A673 (cell line): ENCODE results near the gene PROKR1. TPM values are rescaled to one million over a fixed set of nuclear protein-coding genes. Genes with fewer than 3 reads are reported as not detected.
"Not testable (repeated sequence)": the region's sequence is repeated elsewhere in the genome, so short reads cannot be mapped to it uniquely, and the experiment has no call there.

Source experiments
- Bru-seq: library from RNA; stranded (reverse); fragments of 400-500 nt; gene quantifications from one replicate; lab custom pipeline; 2021; lab: Mats Ljungman, UMichigan
- BruChase-seq, 2 experiments: library from RNA; stranded (reverse); fragments of 400-500 nt; gene quantifications; one replicate each; lab custom pipeline; 2021; lab: Mats Ljungman, UMichigan
- BruUV-seq: library from RNA; stranded (reverse); fragments of 400-500 nt; replicated peaks from 2 replicates; lab custom pipeline; 2021; lab: Mats Ljungman, UMichigan
- CTCF ChIA-PET: fragments of 300-600 bp; sonication (Branson Sonifier 250); formaldehyde crosslinking; loops from one replicate; lab custom pipeline; 2022; ENCODE audit warnings: antibody characterized with exemption; lab: Charles Lee
- POLR2A ChIA-PET: fragments of 300-600 bp; sonication (Branson Sonifier 250); formaldehyde crosslinking; loops from one replicate; lab custom pipeline; 2022; ENCODE audit warnings: antibody characterized with exemption; ENCODE audit not compliant: low non-redundant PET; lab: Charles Lee
- DNase-seq: peaks from one replicate; pipeline ENCODE4 v3.0.0-alpha.2; 2015; ENCODE audit warnings: low spot score
- H3K27ac ChIP-seq: fragments of 200-600 bp; sonication (generic); 2 replicates; pipeline ENCODE4 v1.5.1; 2016; ENCODE audit warnings: mixed run types, low read depth, mild to moderate bottlenecking, mixed read lengths, antibody characterized with exemption, low read length; ENCODE audit not compliant: poor library complexity, severe bottlenecking
- H3K27me3 ChIP-seq: fragments of 200-600 bp; sonication (generic); replicated peaks from 2 replicates; pipeline ENCODE4 v1.6.1; 2017; ENCODE audit warnings: mixed run types, low read depth, mild to moderate bottlenecking, mixed read lengths, antibody characterized with exemption, low read length; ENCODE audit not compliant: insufficient read depth, poor library complexity
- H3K36me3 ChIP-seq: fragments of 200-600 bp; sonication (generic); 2 replicates; pipeline ENCODE4 v1.6.1; 2016; ENCODE audit warnings: mixed run types, mild to moderate bottlenecking, mixed read lengths, antibody characterized with exemption, low read length; ENCODE audit not compliant: insufficient read depth, poor library complexity, severe bottlenecking
- H3K4me1 ChIP-seq: fragments of 200-600 bp; sonication (generic); 2 replicates; pipeline ENCODE4 v1.6.1; 2017; ENCODE audit warnings: mixed run types, mild to moderate bottlenecking, mixed read lengths, antibody characterized with exemption, low read length; ENCODE audit not compliant: insufficient read depth, poor library complexity, severe bottlenecking
- H3K4me3 ChIP-seq: fragments of 200-600 bp; sonication (generic); 2 replicates; pipeline ENCODE4 v1.5.1; 2016; ENCODE audit warnings: low read depth, mixed run types, mild to moderate bottlenecking, mixed read lengths, low read length; ENCODE audit not compliant: poor library complexity, severe bottlenecking
- H3K9me3 ChIP-seq: fragments of 200-600 bp; sonication (generic); 2 replicates; pipeline ENCODE4 v1.6.1; 2016; ENCODE audit warnings: mixed run types, low read depth, mild to moderate bottlenecking, mixed read lengths, antibody characterized with exemption, low read length; ENCODE audit not compliant: poor library complexity, severe bottlenecking
- CTCF ChIP-seq: fragments of 300-800, 200-600 bp; sonication (generic); conservative IDR thresholded peaks from 2 replicates; pipeline ENCODE4 v1.5.1; 2017; ENCODE audit warnings: low read depth, mild to moderate bottlenecking, antibody characterized with exemption, low read length, moderate library complexity, mixed read lengths
- EZH2 ChIP-seq: fragments of 200-600 bp; sonication (generic); IDR thresholded peaks from 2 replicates; pipeline ENCODE4 v1.6.1; 2017; ENCODE audit warnings: borderline replicate concordance, low read depth, mild to moderate bottlenecking, mixed read lengths, antibody characterized with exemption, low read length; ENCODE audit not compliant: poor library complexity, severe bottlenecking
- intact Hi-C: fragments of 100-400 bp; cut with micrococcal nuclease; formaldehyde crosslinking; loops from one replicate; pipeline ENCODE4 v1.10.0; 2022; ENCODE audit not compliant: unreplicated experiment
- long read RNA-seq: library from polyadenylated mRNA; stranded (forward); transcript quantifications from one replicate; pipeline ENCODE4 v2.0.0, GENCODE V29; 2022
- total RNA-seq: library from RNA; stranded (reverse); gene quantifications from 2 replicates; pipeline ENCODE4 v1.2.3, GENCODE V29; 2021

PROKR1 gene
- total RNA-seq (15.7 and 19.6 TPM in 2 replicates), Bru-seq, nascent RNA (percentile 71 among the genes with signal in this experiment), BruChase-seq, experiment 1, labeled RNA remaining after a 2-hour chase (percentile 96 among the genes with signal in this experiment), BruChase-seq, experiment 2, labeled RNA remaining after a 6-hour chase (percentile 89 among the genes with signal in this experiment)
- long read RNA-seq, full-length matches to known transcripts = 24 of 37 reads
- long read RNA-seq, partial matches to known transcripts = 3 of 37 reads
- long read RNA-seq, other reads (novel, unspliced or antisense) = 10 of 37 reads

GRCh38 chr2:68643011-68643873, at the start of gene PROKR1:
Gene PROKR1, plus strand, starts transcription at chr2:68643579. Its CDS starts 2,243 bp downstream, at chr2:68645822.
- CTCF ChIA-PET = interaction anchor here (1.5 kb wide), 1 partner anchor 155 kb away, joined by 3 read pairs; no protein-coding TSS in a partner anchor
- peak within 1 kb of the TSS; percentile 63 for H3K4me3 ChIP-seq
- no peaks in the 10 kb centered on the region for H3K27me3 ChIP-seq
- peak within 1 kb of the TSS; percentile 58 for H3K27ac ChIP-seq
- peaks cover 39% of the 10 kb centered on the region for H3K4me1 ChIP-seq
- peak; percentile 55 for DNase-seq
- no peaks in the 10 kb centered on the region for H3K36me3 ChIP-seq
- H3K9me3 ChIP-seq = peaks cover 5% of the 10 kb centered on the region
- no TSS peak for BruUV-seq
- intact Hi-C loops = no loop called here
- no peak; the same call in 1 of the 2 replicates for TF ChIP-seq CTCF
- POLR2A ChIA-PET = no interaction called here

- H3K4me3 ChIP-seq = no peak overlapping the region
- no TSS peak for BruUV-seq
- peaks cover 24% of the 10 kb centered on the region for H3K4me1 ChIP-seq
- H3K27me3 ChIP-seq = no peaks in the 10 kb centered on the region
- no peaks in the 10 kb centered on the region for H3K36me3 ChIP-seq
- H3K9me3 ChIP-seq = no peaks in the 10 kb centered on the region
- TF ChIP-seq CTCF = no peak
- no peak for TF ChIP-seq EZH2
- POLR2A ChIA-PET = no interaction called here
- DNase-seq = peak; percentile 76
- intact Hi-C loops = no loop called here
- peak overlapping the region; percentile 77 for H3K27ac ChIP-seq
- CTCF ChIA-PET = interaction anchor here (2.1 kb wide), 1 partner anchor 106 kb away, joined by 20 read pairs; no protein-coding TSS in a partner anchor
Measured at GRCh38 chr2:68594041-68594440, 49.3 kb upstream of the PROKR1 start.

- intact Hi-C loops = loop anchor here (5.0 kb wide), 1 partner anchor 98 kb away; no protein-coding TSS in a partner anchor
- peak overlapping the region; percentile 7 for H3K4me3 ChIP-seq
- no peaks in the 10 kb centered on the region for H3K36me3 ChIP-seq
- H3K27ac ChIP-seq = peak overlapping the region; percentile 77
- CTCF ChIA-PET = interaction anchor here (1.0 to 2.1 kb wide), 7 partner anchors 9 to 128 kb away, joined by 3 to 20 read pairs (median 4); partner anchors contain the start of genes APLF and FBXO48
- no peaks in the 10 kb centered on the region for H3K27me3 ChIP-seq
- H3K4me1 ChIP-seq = peaks cover 23% of the 10 kb centered on the region
- peak; percentile 81 for DNase-seq
- H3K9me3 ChIP-seq = no peaks in the 10 kb centered on the region
- TF ChIP-seq CTCF = peak; percentile 94
- no peak for TF ChIP-seq EZH2
- BruUV-seq = no TSS peak
- POLR2A ChIA-PET = interaction anchor here (0.5 to 0.7 kb wide), 2 partner anchors 96 to 607 kb away, joined by 3 read pairs; no protein-coding TSS in a partner anchor
Measured at GRCh38 chr2:68594674-68595492, 48.5 kb upstream of the PROKR1 start.

- ChIA-PET CTCF (interaction anchor here (1.0 to 2.1 kb wide), 7 partner anchors 9 to 129 kb away, joined by 3 to 20 read pairs (median 4); partner anchors contain the start of genes APLF and FBXO48), POLR2A (interaction anchor here (0.5 kb wide), 1 partner anchor 95 kb away, joined by 3 read pairs; no protein-coding TSS in a partner anchor)
- DNase-seq, H3K27me3 ChIP-seq, BruUV-seq, H3K4me3 ChIP-seq, H3K9me3 ChIP-seq, H3K36me3 ChIP-seq: not testable (repeated sequence)
- Histone ChIP-seq H3K27ac (peak overlapping the region; percentile 77), H3K4me1 (peaks cover 19% of the 10 kb centered on the region)
- intact Hi-C loops = loop anchor here (5.0 kb wide), 1 partner anchor 98 kb away; no protein-coding TSS in a partner anchor
Measured at GRCh38 chr2:68595493-68595785, 47.9 kb upstream of the PROKR1 start.
